ENCODE results near the gene WWOX. TPM values are rescaled to one million over a fixed set of nuclear protein-coding genes. Genes with fewer than 3 reads are reported as not detected.

The WWOX gene
- total and polyA plus RNA-seq, 2 of the 13 experiments (the other 11 are each of a cell fraction or from before 2014, with no cell fraction given), result 9.1 to 37.4 TPM

- TF ChIP-seq DZIP1 (CRISPR knock-in tag; IDR thresholded peaks at IDR 0.05), result no peak
- no peak for TF ChIP-seq ARID5B (CRISPR knock-in tag; IDR thresholded peaks at IDR 0.05)
- TF ChIP-seq SALL2 (CRISPR knock-in tag; IDR thresholded peaks at IDR 0.05), result no peak
Measured at GRCh38 chr16:78635807-78636206, 536.4 kb downstream of the WWOX start (continued).

- CTCF ChIA-PET (ENCODE audit: low intra/inter-chr PET ratio, low total read pairs), result no interaction called here
- no peak for FAIRE-seq
Measured at GRCh38 chr16:78638371-78638770, 538.9 kb downstream of the WWOX start.

More at GRCh38 chr16:78638371-78638770, 538.9 kb downstream of the WWOX start:
- H3K4me2 ChIP-seq (ENCODE audit: low read depth, low read length), result no peak overlapping the region
- H3K36me3 ChIP-seq (replicated peaks in 1 of 2; ENCODE audit: control insufficient read depth in 1 of 2, insufficient read depth in 2 of 2, low read length in 2 of 2), result no peaks in the 10 kb centered on the region
- in situ Hi-C loops (cut with HindIII; ENCODE audit: extremely low pct_ligation_motif_present, low pct_unique_long_range_greater_than_20kb), result no loop called here
- BruUV-seq (replicated peaks), result no TSS peak
- no peaks in the 10 kb centered on the region for H3K9me3 ChIP-seq (ENCODE audit: low read length)
- H3K4me1 ChIP-seq (ENCODE audit: insufficient read depth, low read length), result no peaks in the 10 kb centered on the region
- no peak overlapping the region for H3K9ac ChIP-seq (ENCODE audit: insufficient read depth, low read depth, low read length)
- 65% methylated on average over 4 of the region's 4 CpGs for WGBS (ENCODE audit: low lambda C conversion rate)
- no peak overlapping the region for H3K4me3 ChIP-seq (replicated peaks in 1 of 3; ENCODE audit: insufficient read depth in 1 of 3, low read depth in 2 of 3, low read length in 3 of 3)
- H3K79me2 ChIP-seq (ENCODE audit: insufficient read depth, low read length), result no peaks in the 10 kb centered on the region
- no peak for ATAC-seq
- DNase-seq (ENCODE audit: low spot score), result no peak
- no peak overlapping the region for H2AFZ ChIP-seq (ENCODE audit: low read length)
- H3K27ac ChIP-seq (ENCODE audit: extremely low read length, insufficient read depth, low read length), result no peak overlapping the region
- intact Hi-C loops (cut with micrococcal nuclease; ENCODE audit: unreplicated experiment), result no loop called here
- POLR2A ChIA-PET, result no interaction called here
- H3K27me3 ChIP-seq (ENCODE audit: control insufficient read depth in 1 of 2, insufficient read depth in 2 of 2, low read length in 2 of 2), result no peaks in the 10 kb centered on the region
- no peak for TF ChIP-seq HINFP (CRISPR knock-in tag; IDR thresholded peaks at IDR 0.05; ENCODE audit: low read depth)
- no peak for TF ChIP-seq MEF2D (CRISPR knock-in tag; IDR thresholded peaks at IDR 0.05)
- TF ChIP-seq ZNF724P (CRISPR knock-in tag; IDR thresholded peaks at IDR 0.05; ENCODE audit: borderline replicate concordance), result no peak
- TF ChIP-seq ZNF543 (CRISPR knock-in tag; IDR thresholded peaks at IDR 0.05), result no peak
- no peak for TF ChIP-seq DR1 (CRISPR knock-in tag; IDR thresholded peaks at IDR 0.05)
- no peak for TF ChIP-seq SNRNP70 (IDR thresholded peaks at IDR 0.05; ENCODE audit: low read depth, low read length)
- TF ChIP-seq NAIF1 (CRISPR knock-in tag; IDR thresholded peaks at IDR 0.05; ENCODE audit: borderline replicate concordance), result no peak
- TF ChIP-seq ZKSCAN1 (IDR thresholded peaks at IDR 0.05; ENCODE audit: low read length), result no peak
- TF ChIP-seq PITX1 (CRISPR knock-in tag; IDR thresholded peaks at IDR 0.05), result no peak
- no peak for TF ChIP-seq PLSCR1 (CRISPR knock-in tag; IDR thresholded peaks at IDR 0.05; ENCODE audit: borderline replicate concordance)
- TF ChIP-seq MAX (IDR thresholded peaks at IDR 0.05), result no peak
- H4K20me1 ChIP-seq (ENCODE audit: insufficient read depth, low read length), result no peaks in the 10 kb centered on the region
